H1 (cell line): ENCODE results near the gene LHFPL3. TPM values are rescaled to one million over a fixed set of nuclear protein-coding genes. Genes with fewer than 3 reads are reported as not detected.

Experiments
- CTCF ChIA-PET: fragments of 300-600 bp; sonication (Branson Sonifier 250); formaldehyde crosslinking; loops from one replicate; lab custom pipeline; 2021; ENCODE audit not compliant: partially characterized antibody; lab: Charles Lee
- POLR2A ChIA-PET: fragments of 300-600 bp; sonication (Branson Sonifier 250); formaldehyde crosslinking; loops from one replicate; lab custom pipeline; 2021; ENCODE audit warnings: inconsistent platforms; ENCODE audit not compliant: partially characterized antibody; lab: Charles Lee
- DNase-seq, 2 experiments: peaks; one replicate each; pipeline versions ENCODE4 v3.0.0 to v3.0.0-alpha.2; 2010 to 2022; ENCODE audit warnings: low spot score in 2 of 2, low read depth in 1 of 2, mixed read lengths in 1 of 2
- FAIRE-seq: peaks from 2 replicates; lab custom pipeline; 2011; peaks lifted over from hg19 to GRCh38; lab: Jason Lieb, UNC
- H2AFZ ChIP-seq: 2 replicates; pipeline ENCODE4 v1.8.1; 2012; ENCODE audit warnings: low read length, inconsistent platforms
- H2AK5ac ChIP-seq: 2 replicates; pipeline ENCODE4 v1.6.1; 2013; ENCODE audit warnings: low read depth, low read length
- H2BK120ac ChIP-seq: replicated peaks from 2 replicates; pipeline ENCODE3; 2013; ENCODE audit warnings: low read depth, low read length, inconsistent platforms
- H2BK12ac ChIP-seq: 2 replicates; pipeline ENCODE4 v1.6.1; 2013; ENCODE audit warnings: low read depth, low read length
- H2BK15ac ChIP-seq: 2 replicates; pipeline ENCODE4 v1.6.1; 2013; ENCODE audit warnings: low read length
- H2BK20ac ChIP-seq: 2 replicates; pipeline ENCODE4 v1.6.1; 2013; ENCODE audit warnings: low read length
- H2BK5ac ChIP-seq: 2 replicates; pipeline ENCODE4 v1.6.1; 2013; ENCODE audit warnings: low read depth, low read length
- H3K14ac ChIP-seq: 2 replicates; pipeline ENCODE4 v1.6.1; 2013; ENCODE audit warnings: inconsistent platforms; ENCODE audit not compliant: insufficient read length
- H3K18ac ChIP-seq: 2 replicates; pipeline ENCODE4 v1.6.1; 2013; ENCODE audit warnings: low read length; ENCODE audit errors: extremely low read depth
- H3K23ac ChIP-seq: 2 replicates; pipeline ENCODE4 v1.6.1; 2013; ENCODE audit warnings: inconsistent platforms; ENCODE audit not compliant: insufficient read length
- H3K23me2 ChIP-seq: 2 replicates; pipeline ENCODE4 v1.6.1; 2013; ENCODE audit warnings: low read depth, low read length
- H3K27ac ChIP-seq: 2 replicates; pipeline ENCODE4 v1.6.1; 2011; ENCODE audit warnings: low read depth, low read length, inconsistent platforms
- H3K27me3 ChIP-seq, 4 experiments: replicated peaks in 1 of 4; 1 replicate in 1 of 4; 2 replicates in 3 of 4; pipeline versions ENCODE4 v1.6.1 to v1.8.1; 2011 to 2013; ENCODE audit warnings: low read length in 3 of 4, mild to moderate bottlenecking in 3 of 4, inconsistent platforms in 2 of 4, mixed read lengths in 2 of 4, moderate library complexity in 1 of 4; ENCODE audit not compliant: control insufficient read depth in 3 of 4, insufficient read depth in 3 of 4; ENCODE audit errors: extremely low read depth in 1 of 4
- H3K36me3 ChIP-seq, 4 experiments: 2 replicates each; pipeline versions ENCODE4 v1.6.1 to v1.8.1; 2011 to 2013; ENCODE audit warnings: mild to moderate bottlenecking in 4 of 4, low read length in 3 of 4, moderate library complexity in 2 of 4, control low read depth in 1 of 4, inconsistent platforms in 1 of 4; ENCODE audit not compliant: insufficient read depth in 4 of 4, control insufficient read depth in 2 of 4
- H3K4ac ChIP-seq: replicated peaks from 2 replicates; pipeline ENCODE3; 2013; ENCODE audit warnings: low read length, low read depth, mixed read lengths, inconsistent platforms; ENCODE audit not compliant: insufficient read length
- H3K4me1 ChIP-seq, 4 experiments: replicated peaks in 1 of 4; 1 replicate in 1 of 4; 2 replicates in 3 of 4; pipeline versions ENCODE4 v1.6.1 to v1.8.1; 2011 to 2013; ENCODE audit warnings: low read length in 3 of 4, inconsistent platforms in 2 of 4, mixed read lengths in 1 of 4; ENCODE audit not compliant: insufficient read depth in 4 of 4, control insufficient read depth in 3 of 4
- H3K4me2 ChIP-seq, 2 experiments: 2 replicates each; pipeline versions ENCODE4 v1.6.1 to v1.8.1; 2011 to 2013; ENCODE audit warnings: low read depth in 2 of 2, low read length in 2 of 2, control low read depth in 1 of 2, inconsistent platforms in 1 of 2, mild to moderate bottlenecking in 1 of 2; ENCODE audit not compliant: insufficient read depth in 1 of 2
- H3K4me3 ChIP-seq, 4 experiments: fragments of 200-600, 300-600 bp in 1 of 4; sonication (generic), shearing (Covaris generic), sonication (Bioruptor Twin) in 1 of 4; 2 replicates each; pipeline versions ENCODE4 v1.5.1 to v1.8.1; 2011 to 2016; ENCODE audit warnings: low read length in 4 of 4, low read depth in 3 of 4, control low read depth in 2 of 4, inconsistent platforms in 2 of 4, mild to moderate bottlenecking in 2 of 4, mixed read lengths in 1 of 4, moderate library complexity in 1 of 4; ENCODE audit not compliant: insufficient read depth in 2 of 4; ENCODE audit errors: extremely low read depth in 1 of 4
- H3K56ac ChIP-seq: replicated peaks from 2 replicates; pipeline ENCODE3; 2013; ENCODE audit warnings: low read depth, mild to moderate bottlenecking, mixed read lengths, low read length, inconsistent platforms; ENCODE audit not compliant: insufficient read length
- H3K79me1 ChIP-seq: 2 replicates; pipeline ENCODE4 v1.6.1; 2013; ENCODE audit warnings: low read depth, low read length, control low read depth
- H3K79me2 ChIP-seq, 2 experiments: 2 replicates each; pipeline versions ENCODE4 v1.6.1 to v1.8.1; 2012 to 2013; ENCODE audit warnings: low read length in 2 of 2, mild to moderate bottlenecking in 2 of 2, inconsistent platforms in 1 of 2; ENCODE audit not compliant: insufficient read depth in 2 of 2, control insufficient read depth in 1 of 2
- H3K9ac ChIP-seq, 4 experiments: replicated peaks in 1 of 4; 1 replicate in 1 of 4; 2 replicates in 3 of 4; pipeline versions ENCODE4 v1.6.1 to v1.8.1; 2011 to 2013; ENCODE audit warnings: low read depth in 3 of 4, low read length in 3 of 4, control low read depth in 2 of 4, mild to moderate bottlenecking in 2 of 4, moderate library complexity in 2 of 4, inconsistent platforms in 1 of 4; ENCODE audit errors: extremely low read depth in 1 of 4
- H3K9me3 ChIP-seq, 2 experiments: 2 replicates each; pipeline versions ENCODE4 v1.6.1 to v1.8.1; 2012 to 2013; ENCODE audit warnings: mild to moderate bottlenecking in 2 of 2, moderate library complexity in 2 of 2, control low read depth in 1 of 2, inconsistent platforms in 1 of 2, low read depth in 1 of 2, low read length in 1 of 2, mixed read lengths in 1 of 2; ENCODE audit not compliant: insufficient read depth in 2 of 2
- H4K20me1 ChIP-seq, 2 experiments: replicated peaks in 1 of 2; 2 replicates each; pipeline versions ENCODE3 to v1.8.1; 2011 to 2013; ENCODE audit warnings: inconsistent platforms in 2 of 2, low read length in 2 of 2, mild to moderate bottlenecking in 1 of 2; ENCODE audit not compliant: insufficient read depth in 2 of 2, control insufficient read depth in 1 of 2
- H4K5ac ChIP-seq: 2 replicates; pipeline ENCODE4 v1.6.1; 2013; ENCODE audit warnings: low read length, low read depth, mixed read lengths, inconsistent platforms; ENCODE audit not compliant: insufficient read length
- H4K8ac ChIP-seq: 2 replicates; pipeline ENCODE4 v1.8.0; 2013; ENCODE audit warnings: mild to moderate bottlenecking, moderate library complexity, low read length, inconsistent platforms; ENCODE audit not compliant: insufficient read depth; ENCODE audit errors: extremely low read depth
- H4K91ac ChIP-seq: replicated peaks from 2 replicates; pipeline ENCODE3; 2013; ENCODE audit warnings: low read length, mixed read lengths, inconsistent platforms; ENCODE audit not compliant: insufficient read length
- BCL11A ChIP-seq, 2 experiments: IDR thresholded peaks; one replicate each; pipeline ENCODE4 v1.6.1; 2011; ENCODE audit warnings: low read depth in 2 of 2, low read length in 2 of 2, mild to moderate bottlenecking in 2 of 2
- CBX5 ChIP-seq: fragments of 300-800, 300-1000 bp; sonication (generic); IDR thresholded peaks from 2 replicates; pipeline ENCODE4 v1.7.1; 2016; ENCODE audit warnings: antibody characterized with exemption, low read length, low read depth
- CEBPB ChIP-seq: IDR thresholded peaks from 2 replicates; pipeline ENCODE4 v1.6.1; 2012; ENCODE audit warnings: low read depth, low read length
- CHD2 ChIP-seq: IDR thresholded peaks from 2 replicates; pipeline ENCODE4 v1.6.1; 2012; ENCODE audit warnings: low read length, improper control_type of control experiment
- CREB1 ChIP-seq: IDR thresholded peaks from 2 replicates; pipeline ENCODE4 v1.6.1; 2012; ENCODE audit warnings: inconsistent platforms
- CTBP2 ChIP-seq: IDR thresholded peaks from 2 replicates; pipeline ENCODE4 v1.7.0; 2011; ENCODE audit warnings: borderline replicate concordance, mild to moderate bottlenecking, moderate library complexity, mixed read lengths, low read length; ENCODE audit not compliant: insufficient read depth, insufficient read length
- EP300 ChIP-seq, 2 experiments: IDR thresholded peaks; 1 replicate in 1 of 2; 2 replicates in 1 of 2; pipeline ENCODE4 v1.6.1; 2011 to 2012; ENCODE audit warnings: low read depth in 2 of 2, low read length in 2 of 2, mild to moderate bottlenecking in 2 of 2, borderline replicate concordance in 1 of 2, inconsistent platforms in 1 of 2, moderate library complexity in 1 of 2
- EZH2 ChIP-seq: fragments of 200-600 bp; sonication (generic); IDR thresholded peaks from 2 replicates; pipeline ENCODE4 v1.7.1; 2012; ENCODE audit warnings: low read depth, mild to moderate bottlenecking, moderate library complexity, low read length, inconsistent platforms; ENCODE audit not compliant: severe bottlenecking
- JUND ChIP-seq: IDR thresholded peaks from 2 replicates; pipeline ENCODE4 v1.6.1; 2011; ENCODE audit warnings: mild to moderate bottlenecking, improper control_type of control experiment, low read length
- KDM1A ChIP-seq: fragments of 200-600, 300-600 bp; sonication (generic); IDR thresholded peaks from 2 replicates; pipeline ENCODE4 v1.7.1; 2016; ENCODE audit warnings: mild to moderate bottlenecking, low read length, borderline replicate concordance
- NRF1 ChIP-seq: IDR thresholded peaks from 2 replicates; pipeline ENCODE4 v1.6.1; 2011; ENCODE audit warnings: mild to moderate bottlenecking, low read depth, low read length, improper control_type of control experiment
- PHF8 ChIP-seq: fragments of 200-600 bp; sonication (generic); conservative IDR thresholded peaks from 2 replicates; pipeline ENCODE4 v1.7.1; 2012; ENCODE audit warnings: low read depth, mild to moderate bottlenecking, inconsistent platforms, low read length, moderate library complexity
- POLR2A ChIP-seq, 2 experiments: IDR thresholded peaks; 1 replicate in 1 of 2; 2 replicates in 1 of 2; pipeline ENCODE4 v1.6.1; 2011; ENCODE audit warnings: low read depth in 2 of 2, low read length in 2 of 2, mild to moderate bottlenecking in 2 of 2; ENCODE audit errors: control extremely low read depth in 1 of 2
- RXRA ChIP-seq: IDR thresholded peaks from 2 replicates; pipeline ENCODE4 v1.6.1; 2011; ENCODE audit warnings: low read depth, mild to moderate bottlenecking, low read length, moderate library complexity; ENCODE audit not compliant: insufficient read depth
- TBP ChIP-seq: IDR thresholded peaks from 2 replicates; pipeline ENCODE4 v1.6.1; 2011; ENCODE audit warnings: low read depth, low read length, improper control_type of control experiment
- YY1 ChIP-seq: IDR thresholded peaks from 2 replicates; pipeline ENCODE4 v1.6.1; 2011; ENCODE audit warnings: low read depth, mild to moderate bottlenecking, low read length
- WGBS, 2 experiments: shearing (Covaris generic) in 1 of 2; methylation state at CpG; one replicate each; pipeline versions ENCODE4 v1.1.6 to v1.1.7; 2013 to 2015; ENCODE audit warnings: low lambda C conversion rate in 2 of 2, mixed read lengths in 2 of 2, inconsistent platforms in 1 of 2, low coverage in 1 of 2, missing lambda C conversion rate in 1 of 2; ENCODE audit not compliant: insufficient replicate concordance in 2 of 2, insufficient coverage in 1 of 2, insufficient read length in 1 of 2; ENCODE audit errors: extremely low coverage in 1 of 2, missing lambda C conversion rate in 1 of 2; 5-methylcytosine and 5-hydroxymethylcytosine counted together
- polyA plus RNA-seq, 7 experiments: library from polyadenylated mRNA; depleted of rRNA in 3 of 7; stranded (reverse) in 5 of 7; unstranded in 2 of 7; fragments of >200 nt in 5 of 7; fragments of 200-250 nt in 2 of 7; gene quantifications; 1 replicate in 5 of 7; 2 replicates in 1 of 7; 4 replicates in 1 of 7; pipeline versions ENCODE4 v1.2.1 to v1.2.3, GENCODE V29; 2011 to 2013; ENCODE audit warnings: missing spikeins in 2 of 7, mixed read lengths in 2 of 7
- total RNA-seq: library from RNA; stranded (reverse); fragmentation: NEBNext Ultra II Directional; extraction: Animal tissue kit (Norgen Biotek cat#: 25700); gene quantifications from 2 replicates; pipeline ENCODE4 v1.2.1, GENCODE V29; 2021

Gene LHFPL3
- total and polyA plus RNA-seq, 2 of the 8 experiments (the other 6 are each of a cell fraction or from before 2014, with no cell fraction given), result 0.24 to 0.50 TPM

DNA sequence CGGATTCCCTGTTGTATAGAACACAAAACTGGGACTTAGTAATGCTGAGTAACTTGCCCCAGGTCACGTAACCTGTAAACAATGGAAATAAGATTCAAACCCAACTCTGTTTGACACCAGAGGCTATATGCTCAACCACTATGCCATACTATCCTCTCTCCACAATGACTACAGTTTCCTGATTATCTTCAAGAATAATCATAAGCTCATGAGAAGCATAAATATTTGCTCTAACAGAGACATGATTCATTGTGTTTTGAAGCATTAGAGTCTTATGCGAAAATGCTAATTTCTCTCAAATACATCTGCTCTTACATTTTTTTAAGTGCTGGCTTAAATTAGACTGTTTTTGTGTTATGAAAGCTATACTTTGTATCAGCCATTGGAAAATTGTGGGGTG is 241.3 kb downstream of the LHFPL3 start:
- peaks cover 28 to 41% of the 10 kb centered on the region in 2 experiments for H3K9me3 ChIP-seq
- ChIA-PET POLR2A (no interaction called here), CTCF (interaction anchor here (0.6 kb wide), 1 partner anchor 55 kb away, joined by 3 read pairs; no protein-coding TSS in a partner anchor)
- no peaks in the 10 kb centered on the region for H3K23me2 ChIP-seq
- H3K27ac ChIP-seq, result no peak overlapping the region
- no peak for DNase-seq
- no peak overlapping the region for H3K4me2 ChIP-seq
- no peak overlapping the region for H3K23ac ChIP-seq
- 72% methylated on average over 3 of the region's 3 CpGs; no CpG with 5 or more reads in 1 of the 2 experiments for WGBS, 2 experiments
- H3K79me2 ChIP-seq, result no peaks in the 10 kb centered on the region
- no peak overlapping the region for H3K14ac ChIP-seq
- H2BK15ac ChIP-seq, result no peak overlapping the region
- no peak overlapping the region for H2BK12ac ChIP-seq
- no peak overlapping the region for H2AK5ac ChIP-seq
- no peak overlapping the region for H4K5ac ChIP-seq
- no peaks in the 10 kb centered on the region for H3K36me3 ChIP-seq
- no peak for FAIRE-seq
- no peak overlapping the region for H2BK20ac ChIP-seq
- H3K79me1 ChIP-seq, result no peaks in the 10 kb centered on the region
- H3K27me3 ChIP-seq, result no peaks in the 10 kb centered on the region
- no peak overlapping the region for H3K18ac ChIP-seq
- H3K4ac ChIP-seq, result no peak overlapping the region
- H2BK120ac ChIP-seq, result no peak overlapping the region
- no peak overlapping the region for H3K56ac ChIP-seq
- H2AFZ ChIP-seq, result no peak overlapping the region
- no peak overlapping the region for H4K8ac ChIP-seq
- no peaks in the 10 kb centered on the region for H4K20me1 ChIP-seq
- H2BK5ac ChIP-seq, result no peak overlapping the region
- no peak overlapping the region for H3K9ac ChIP-seq
- no peaks in the 10 kb centered on the region for H3K4me1 ChIP-seq
- no peak overlapping the region for H4K91ac ChIP-seq
- no peak overlapping the region for H3K4me3 ChIP-seq
- TF ChIP-seq TBP, result no peak
- TF ChIP-seq KDM1A, result no peak
- no peak for TF ChIP-seq RXRA
- no peak for TF ChIP-seq POLR2A (IDR thresholded peaks at IDR 0.05; ENCODE audit: control extremely low read depth in 1 of 2, low read depth in 2 of 2, low read length in 2 of 2)
- TF ChIP-seq EZH2, result no peak
- TF ChIP-seq JUND, result no peak
- TF ChIP-seq CTBP2, result no peak
- TF ChIP-seq CEBPB, result no peak
- no peak for TF ChIP-seq BCL11A (IDR thresholded peaks at IDR 0.05; ENCODE audit: low read depth in 2 of 2, low read length in 2 of 2)
- TF ChIP-seq NRF1, result no peak
- no peak for TF ChIP-seq PHF8
- TF ChIP-seq CBX5, result no peak
- no peak for TF ChIP-seq EP300 (IDR thresholded peaks at IDR 0.05; ENCODE audit: borderline replicate concordance in 1 of 2, low read depth in 2 of 2, low read length in 2 of 2)
- no peak for TF ChIP-seq CREB1
- no peak for TF ChIP-seq CHD2
- TF ChIP-seq YY1, result no peak
